GM21529 (cell line): ENCODE data around the gene SNRK.
A peak's percentile ranks its signal among the peaks of the same experiment; 100 is the strongest.

Source experiments
- ATAC-seq: cut with Tn5 transposase; IDR thresholded peaks from one replicate; pipeline ENCODE4 v1.9.1; 2021; ENCODE audit not compliant: unreplicated experiment

Gene SNRK, protein sequence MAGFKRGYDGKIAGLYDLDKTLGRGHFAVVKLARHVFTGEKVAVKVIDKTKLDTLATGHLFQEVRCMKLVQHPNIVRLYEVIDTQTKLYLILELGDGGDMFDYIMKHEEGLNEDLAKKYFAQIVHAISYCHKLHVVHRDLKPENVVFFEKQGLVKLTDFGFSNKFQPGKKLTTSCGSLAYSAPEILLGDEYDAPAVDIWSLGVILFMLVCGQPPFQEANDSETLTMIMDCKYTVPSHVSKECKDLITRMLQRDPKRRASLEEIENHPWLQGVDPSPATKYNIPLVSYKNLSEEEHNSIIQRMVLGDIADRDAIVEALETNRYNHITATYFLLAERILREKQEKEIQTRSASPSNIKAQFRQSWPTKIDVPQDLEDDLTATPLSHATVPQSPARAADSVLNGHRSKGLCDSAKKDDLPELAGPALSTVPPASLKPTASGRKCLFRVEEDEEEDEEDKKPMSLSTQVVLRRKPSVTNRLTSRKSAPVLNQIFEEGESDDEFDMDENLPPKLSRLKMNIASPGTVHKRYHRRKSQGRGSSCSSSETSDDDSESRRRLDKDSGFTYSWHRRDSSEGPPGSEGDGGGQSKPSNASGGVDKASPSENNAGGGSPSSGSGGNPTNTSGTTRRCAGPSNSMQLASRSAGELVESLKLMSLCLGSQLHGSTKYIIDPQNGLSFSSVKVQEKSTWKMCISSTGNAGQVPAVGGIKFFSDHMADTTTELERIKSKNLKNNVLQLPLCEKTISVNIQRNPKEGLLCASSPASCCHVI

DNA sequence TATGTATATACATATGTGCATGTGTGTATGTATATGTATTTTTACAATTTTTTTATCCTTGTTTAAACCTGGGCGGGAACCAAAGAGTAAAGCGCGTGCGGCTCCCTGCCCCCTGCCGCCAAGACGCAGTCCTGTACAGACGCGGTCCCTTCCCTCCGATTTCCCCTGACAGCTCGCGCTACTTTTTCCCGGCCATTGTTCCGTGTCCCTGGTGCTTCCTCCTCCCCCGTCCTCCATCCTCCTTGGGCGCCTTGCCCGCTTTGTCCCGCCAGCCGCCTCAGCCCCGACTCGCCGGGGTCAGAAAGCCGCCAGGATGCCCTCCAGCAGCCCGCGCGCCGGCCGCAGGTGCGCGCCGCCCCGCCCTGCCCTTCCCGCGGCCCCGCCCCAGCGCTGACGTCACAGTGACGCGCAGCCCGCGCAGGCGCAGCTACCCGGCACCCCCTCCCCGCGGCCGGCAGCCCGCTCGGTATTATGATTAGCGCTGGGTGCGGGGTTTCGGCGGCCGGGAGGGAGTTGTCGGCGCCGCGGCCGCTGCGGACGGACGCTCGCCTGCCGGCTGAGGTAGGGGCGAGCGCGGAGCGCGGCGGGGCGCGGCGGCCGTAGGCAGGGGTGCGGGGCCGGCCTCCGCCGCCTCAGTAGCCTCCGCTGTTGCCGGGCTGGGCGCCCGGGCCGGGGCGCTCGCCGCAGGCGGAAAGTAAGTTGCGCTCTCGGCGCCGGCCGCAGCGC, at the start of gene SNRK:
Gene SNRK (plus strand): TSS at position 426 of the 726 bp plus-strand sequence. CDS start 16,664 bp downstream, outside the sequence.
- ATAC-seq, result peak; percentile 84

DNA sequence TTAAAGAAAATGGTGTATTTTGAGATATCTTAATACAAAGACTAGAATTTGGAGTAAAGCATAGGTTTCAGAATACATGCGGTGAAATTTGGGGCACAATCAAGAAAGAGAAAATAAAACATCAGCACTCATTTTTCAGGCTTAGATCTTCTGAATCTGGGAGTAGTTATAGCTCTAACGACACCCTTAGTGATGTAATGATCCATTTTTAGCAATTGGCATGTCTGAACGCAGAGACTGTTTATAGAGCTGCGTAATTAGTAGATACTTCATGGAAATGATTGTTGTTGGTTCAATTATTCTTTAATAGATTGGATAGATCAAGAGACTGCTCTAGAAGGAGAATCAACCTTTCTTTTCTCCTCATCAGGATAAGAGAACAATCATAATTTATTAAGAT, 47.5 kb upstream of the SNRK start:
- no peak for ATAC-seq

DNA sequence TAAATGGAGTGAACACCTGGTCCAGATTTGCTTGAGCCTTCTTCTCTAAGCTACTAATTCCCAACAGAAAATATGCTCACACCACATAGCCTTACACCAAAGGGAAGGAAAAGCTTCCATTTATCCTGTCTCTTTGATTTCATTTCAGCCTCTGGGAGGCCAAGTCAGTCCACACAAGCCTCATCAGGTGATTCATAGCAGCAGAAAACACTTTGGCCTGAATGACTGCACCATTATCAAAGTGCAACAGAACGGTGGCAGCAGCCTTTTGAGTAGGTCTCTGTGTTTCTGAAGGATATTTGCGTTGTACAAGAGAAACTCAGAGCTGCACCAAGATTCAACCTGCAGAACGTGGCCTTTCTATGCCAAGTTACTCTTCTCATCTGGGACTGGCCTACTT, 46.6 kb upstream of the SNRK start:
- no peak for ATAC-seq

DNA sequence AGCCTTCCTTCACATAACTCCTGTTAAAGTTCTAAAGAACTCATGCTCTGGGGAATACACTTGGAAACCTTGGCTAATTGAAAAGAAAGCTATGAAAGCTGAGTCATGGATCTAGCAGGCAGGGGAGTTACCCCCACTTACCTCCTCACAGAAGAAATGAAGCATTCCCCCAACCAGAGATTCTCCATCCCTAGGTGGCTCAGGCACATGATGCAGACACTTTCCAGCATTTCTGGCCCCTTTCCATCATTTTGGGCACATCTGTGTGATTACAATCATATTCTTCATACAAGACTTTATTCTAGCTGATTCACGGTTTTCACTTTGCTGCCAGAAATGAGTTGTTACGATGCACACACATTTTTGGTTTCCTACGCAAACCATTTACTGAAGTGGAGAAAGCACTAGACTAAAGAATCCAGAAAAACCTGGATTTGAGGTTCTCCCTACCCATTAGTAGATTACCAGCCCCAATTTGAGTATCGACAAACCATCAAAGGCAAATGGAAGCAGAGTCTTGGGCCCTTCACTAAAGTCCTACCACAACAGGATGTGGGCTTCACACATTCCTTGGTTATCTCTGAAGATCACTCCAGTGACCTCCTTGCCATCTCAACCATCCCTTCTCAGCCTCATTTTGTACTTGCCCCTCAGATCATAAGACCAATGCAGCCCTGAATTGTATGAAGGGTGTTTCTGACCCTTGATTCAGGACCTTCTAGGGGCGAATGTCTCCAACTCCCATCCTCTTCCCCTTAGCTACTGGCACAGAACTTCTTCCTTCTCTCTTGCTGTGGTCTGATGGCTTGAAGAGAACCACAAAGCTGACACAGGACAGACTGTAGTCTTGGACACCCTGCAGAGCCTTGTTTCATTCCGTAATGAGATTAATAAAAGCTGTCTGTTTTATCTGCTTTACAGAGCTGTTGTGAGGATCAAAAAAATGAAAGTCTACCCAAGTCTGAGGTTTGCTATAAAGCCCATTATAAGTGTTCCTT, 42.5 kb upstream of the SNRK start:
- ATAC-seq, result no peak

DNA sequence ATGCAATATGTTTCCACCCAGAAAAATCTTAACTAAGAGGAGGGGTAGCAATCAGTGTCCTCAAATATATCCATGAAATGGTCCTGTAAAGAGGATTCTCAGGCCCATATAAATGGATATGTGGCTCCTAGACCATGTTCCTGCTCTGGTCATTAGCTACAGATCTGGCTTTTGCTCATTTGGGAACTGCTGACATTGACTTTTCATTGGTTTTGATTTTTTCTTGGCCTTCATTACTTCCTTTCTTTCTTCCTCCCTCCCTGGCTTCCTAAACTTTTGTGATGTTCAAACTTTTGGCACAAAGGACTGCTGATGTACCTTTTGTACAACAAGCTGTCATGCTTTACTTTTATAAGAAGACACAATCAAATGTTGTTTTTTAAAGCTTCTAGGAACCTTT, 41.6 kb upstream of the SNRK start:
- no peak for ATAC-seq

DNA sequence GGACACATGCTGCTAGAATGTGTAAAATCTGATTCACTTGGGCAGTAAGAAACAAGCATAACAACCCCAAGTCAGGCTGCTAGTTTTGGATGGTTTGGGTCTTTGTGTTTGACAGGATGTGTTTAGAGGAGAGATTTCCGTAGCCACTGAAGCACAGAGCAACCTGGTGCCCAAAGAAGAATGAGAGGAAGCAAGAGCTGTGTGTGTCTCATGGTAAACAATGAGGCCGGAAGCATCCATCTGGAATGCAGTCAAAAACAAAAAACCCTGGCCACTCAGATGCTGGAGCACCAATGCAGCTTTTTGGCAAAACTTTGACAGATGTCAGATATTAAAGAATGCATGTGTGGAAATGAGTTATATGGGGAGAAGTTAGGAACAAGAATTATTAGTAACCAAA, 39.4 kb upstream of the SNRK start:
- ATAC-seq, result no peak

DNA sequence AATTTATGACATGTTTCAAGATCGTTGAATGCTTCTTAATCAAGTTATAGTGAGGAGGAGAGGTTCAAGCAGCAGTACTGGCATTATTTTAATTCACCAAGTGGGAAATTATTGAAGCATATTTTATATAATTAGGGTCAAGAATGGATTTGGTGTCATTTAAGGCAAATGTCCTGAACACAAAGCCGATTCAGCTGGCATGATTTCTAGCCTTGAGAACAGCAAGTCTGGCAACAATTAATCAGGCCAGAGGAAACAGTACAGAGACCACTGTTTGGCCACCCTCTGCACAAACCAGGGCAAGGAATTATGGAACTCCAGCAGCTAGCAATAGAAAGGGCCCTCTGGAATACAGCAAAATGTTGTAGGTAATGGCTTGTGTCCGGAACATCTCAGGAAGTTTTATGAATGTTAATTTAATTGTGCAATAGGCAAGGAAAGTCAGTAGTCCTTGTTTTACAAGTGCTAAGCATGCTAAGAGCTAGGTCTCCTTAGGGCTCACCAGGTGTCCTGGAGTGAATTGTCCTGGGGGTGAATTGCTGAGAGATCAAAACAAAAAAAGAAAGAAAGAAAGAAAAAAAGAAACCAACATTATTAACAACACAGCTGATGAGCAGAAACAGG, 38.7 kb upstream of the SNRK start:
- ATAC-seq, result no peak

DNA sequence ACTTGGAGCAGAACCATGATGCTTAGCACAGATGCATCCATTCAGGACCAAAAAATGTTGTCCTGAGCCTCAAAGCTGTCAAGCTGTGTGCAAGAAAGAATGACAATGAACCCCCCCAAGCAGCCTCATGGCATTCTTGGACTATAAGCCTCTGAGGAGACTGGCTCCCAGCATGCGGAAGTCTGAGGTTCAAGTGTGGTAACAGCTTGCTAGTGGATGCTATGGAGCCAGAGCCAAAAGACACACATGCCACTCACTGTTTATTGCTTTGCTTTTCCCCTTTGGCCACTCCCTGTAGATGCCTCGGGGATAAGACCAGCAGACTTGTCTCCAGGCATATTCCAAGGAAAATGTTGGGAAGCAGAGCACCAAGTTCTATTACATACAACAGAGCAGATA, 38.2 kb upstream of the SNRK start:
- no peak for ATAC-seq

DNA sequence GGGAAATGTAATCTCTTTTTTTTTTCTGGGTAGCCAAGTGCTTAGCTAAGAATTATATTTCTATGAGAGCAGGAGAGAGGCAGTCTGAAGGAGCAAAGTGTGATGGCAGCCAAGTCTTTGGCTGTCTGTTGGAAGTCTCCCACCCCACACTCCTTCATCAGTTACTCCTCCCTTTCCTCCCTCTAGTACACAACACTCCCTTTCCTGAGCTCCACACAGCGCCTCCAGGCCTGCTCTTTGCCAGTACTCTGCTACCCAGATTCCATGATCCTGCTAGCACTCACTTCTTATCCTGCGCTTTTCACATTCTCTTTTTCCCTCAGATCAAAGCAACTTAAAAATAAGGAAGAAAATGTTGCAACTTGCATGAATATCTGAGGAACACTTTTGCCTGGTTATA, 37.4 kb upstream of the SNRK start:
- no peak for ATAC-seq

DNA sequence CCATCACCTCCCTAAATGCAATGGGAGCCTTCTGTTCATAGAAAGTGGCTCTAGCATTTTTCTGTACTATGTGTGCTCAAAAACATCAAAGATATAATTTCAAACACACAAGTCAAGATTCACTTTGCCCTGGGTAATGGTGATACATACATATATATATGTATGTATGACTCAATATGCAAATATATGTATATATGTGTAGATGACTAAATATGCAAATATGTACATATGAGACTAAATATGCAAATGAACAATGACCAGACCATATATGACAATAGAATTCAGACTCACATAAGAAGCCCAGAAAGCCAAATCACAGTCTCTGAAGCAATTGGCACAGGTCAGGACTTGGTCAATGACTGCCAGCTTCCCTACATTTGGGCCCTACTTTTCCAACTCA, 36.9 kb upstream of the SNRK start:
- no peak for ATAC-seq

DNA sequence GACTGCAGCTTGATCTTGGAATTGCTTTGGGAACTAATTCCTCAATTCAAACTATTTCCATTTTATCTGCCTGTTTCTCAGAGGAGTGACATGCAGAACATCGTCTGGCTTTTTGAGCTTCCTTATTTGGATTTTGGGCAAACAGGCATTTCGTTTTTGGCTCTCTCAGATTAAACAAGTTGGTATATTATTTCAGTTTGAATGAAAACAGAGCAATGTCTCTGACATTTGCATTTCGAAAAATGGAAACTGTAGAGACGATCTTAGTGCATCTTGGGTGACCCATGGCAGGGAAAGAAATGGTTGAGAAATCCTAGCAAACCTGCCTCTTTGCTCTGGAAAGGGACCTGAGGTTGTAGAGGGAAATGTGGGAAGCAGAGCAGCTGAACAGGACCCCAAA, 33.0 kb upstream of the SNRK start:
- ATAC-seq, result no peak

DNA sequence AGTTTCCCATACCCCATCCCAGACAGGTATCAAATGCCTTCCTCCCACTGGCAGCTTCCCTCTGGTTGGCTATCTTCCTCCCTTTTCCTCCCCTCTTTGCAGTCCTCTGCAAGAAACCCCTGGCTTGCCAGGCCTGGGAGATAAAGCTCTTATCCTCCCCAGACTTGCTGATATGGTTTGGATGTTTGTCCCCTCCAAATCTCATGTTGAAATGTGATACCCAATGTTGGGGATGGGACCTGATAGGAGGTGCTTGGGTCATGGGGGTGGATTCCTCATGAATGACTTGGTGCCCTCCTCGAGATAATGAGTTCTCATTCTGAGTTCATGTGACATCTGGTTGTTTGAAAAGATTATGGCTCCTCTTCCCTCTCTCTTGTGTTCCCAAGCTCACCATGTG, 32.2 kb upstream of the SNRK start:
- no peak for ATAC-seq

DNA sequence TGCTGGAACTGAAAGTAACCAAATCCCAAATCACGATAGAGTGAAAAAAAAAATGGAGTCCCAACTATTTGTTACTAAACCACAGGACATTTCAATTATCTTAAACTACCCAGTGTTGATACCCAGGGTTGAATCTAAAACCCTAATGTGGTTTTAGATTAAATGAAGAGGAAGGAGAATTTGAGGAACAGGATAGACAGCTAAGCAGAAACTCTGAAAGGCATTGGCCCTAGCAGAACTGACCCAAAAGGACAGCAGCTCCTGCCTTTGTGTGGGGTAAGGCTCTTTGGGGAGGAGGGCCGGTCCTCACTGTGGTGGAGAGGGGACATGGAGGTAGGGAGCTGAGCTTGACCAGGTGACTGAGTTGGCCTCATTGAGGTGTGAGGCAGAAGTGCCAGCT, 30.7 kb upstream of the SNRK start:
- no peak for ATAC-seq

DNA sequence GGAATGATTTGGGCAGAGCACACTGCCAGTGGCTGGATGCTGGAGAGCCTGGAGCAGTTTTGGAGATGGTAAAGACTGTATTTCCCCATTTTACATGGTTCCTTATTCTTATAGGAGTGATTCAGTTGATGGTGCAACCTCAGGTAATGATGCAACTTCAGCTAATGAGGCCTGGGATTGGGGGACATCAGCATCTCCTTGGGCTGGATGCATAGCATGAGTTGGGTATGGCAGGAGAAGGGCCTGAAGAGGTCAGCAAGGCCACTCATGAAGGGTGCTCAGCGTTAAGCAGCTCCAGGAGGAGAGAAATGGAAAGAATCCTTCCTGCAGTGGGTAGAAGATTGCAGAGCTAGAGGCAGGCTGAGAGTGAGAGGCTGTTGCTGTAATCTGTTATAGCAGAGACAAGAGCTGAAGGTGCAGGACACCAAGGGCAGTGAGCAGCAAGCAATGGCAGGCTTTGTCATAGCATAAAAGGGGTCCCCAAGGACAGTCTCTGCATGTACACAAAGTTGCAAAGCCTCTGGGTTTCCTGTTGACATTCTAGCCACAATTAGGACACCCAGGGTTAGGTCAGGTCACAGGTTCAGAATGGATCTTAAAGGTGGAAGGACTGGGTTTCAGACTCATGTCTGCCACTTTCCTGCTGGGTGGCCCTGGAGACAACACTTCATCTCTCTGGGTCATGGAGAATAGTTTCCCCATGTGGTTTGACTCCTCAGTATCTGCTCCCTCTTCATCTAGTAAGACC, 29.5 kb upstream of the SNRK start:
- ATAC-seq, result no peak

DNA sequence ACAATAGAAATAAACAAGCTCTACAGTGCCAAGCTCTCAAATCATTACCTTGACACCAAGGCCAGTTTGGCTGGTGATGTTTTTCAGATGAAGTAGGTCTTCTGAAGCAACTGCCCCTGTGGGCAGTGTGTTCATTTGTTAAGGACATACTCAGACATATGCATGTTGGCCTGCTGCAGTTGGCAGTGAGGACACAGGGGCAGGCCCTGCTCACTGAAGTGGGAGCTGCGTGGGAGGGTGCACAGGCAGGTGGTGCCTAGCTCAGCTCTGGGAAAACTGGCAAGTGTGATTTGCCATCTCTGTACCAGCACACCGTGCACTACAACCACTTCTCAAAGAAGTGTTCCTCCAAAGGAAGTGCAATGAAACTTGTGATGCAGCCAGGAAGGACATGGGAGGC, 28.5 kb upstream of the SNRK start:
- no peak for ATAC-seq

DNA sequence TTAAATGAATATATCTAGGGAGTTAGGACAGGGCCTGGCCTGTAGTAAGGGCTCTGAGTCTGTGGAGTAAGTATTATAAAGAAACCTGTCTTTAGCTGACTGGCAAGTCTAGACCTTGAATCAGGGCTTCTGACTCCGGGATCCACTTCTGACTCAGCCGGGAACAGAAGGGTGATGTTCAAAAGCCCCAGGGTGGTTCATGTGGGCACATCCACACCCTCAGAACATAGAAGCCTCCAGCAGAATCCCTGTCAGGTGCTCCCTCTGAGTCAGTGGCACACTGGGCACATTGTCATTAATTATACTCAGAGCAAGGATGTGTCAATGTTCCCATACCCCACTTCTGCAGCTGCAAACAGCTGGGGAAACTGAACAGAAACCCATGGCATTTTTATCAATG, 26.7 kb upstream of the SNRK start:
- ATAC-seq, result no peak

DNA sequence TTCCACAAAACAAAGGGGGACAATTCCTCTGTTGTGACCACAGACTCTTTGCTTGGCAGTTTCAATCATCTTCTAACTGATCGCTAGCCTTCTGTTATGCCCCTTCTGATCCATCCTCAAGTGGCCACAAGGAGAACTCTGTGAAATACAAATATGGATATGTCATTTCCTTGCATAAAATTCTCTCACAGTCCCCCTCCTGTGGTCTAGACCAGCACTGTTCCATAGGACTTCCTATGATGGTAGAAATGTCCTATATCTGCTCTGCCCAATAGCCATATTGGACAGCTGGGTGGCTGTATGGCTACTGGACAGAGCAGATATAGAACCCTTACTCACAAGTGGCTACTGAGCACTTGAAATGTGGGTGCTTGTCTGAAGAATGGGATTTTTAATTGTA, 25.9 kb upstream of the SNRK start:
- ATAC-seq, result no peak

DNA sequence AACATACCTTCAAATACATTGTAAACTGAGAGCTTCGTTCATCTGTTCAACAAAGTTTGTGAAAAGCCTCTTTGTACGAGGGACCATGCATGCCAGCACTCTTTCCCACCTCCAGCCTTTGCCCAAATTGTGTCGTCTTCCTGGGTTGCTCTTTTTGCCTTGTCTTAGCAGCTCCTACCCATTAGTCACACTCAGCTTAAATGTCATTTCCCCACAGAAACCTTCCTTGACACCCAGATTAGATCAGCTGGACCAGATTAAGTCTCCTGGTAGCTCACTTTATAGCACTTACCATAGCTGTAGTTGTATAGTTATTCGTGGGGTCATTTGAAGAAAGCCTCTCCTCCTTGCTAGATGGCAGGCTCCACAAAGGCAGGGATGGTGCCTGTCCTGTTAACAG, 24.1 kb upstream of the SNRK start:
- no peak for ATAC-seq

DNA sequence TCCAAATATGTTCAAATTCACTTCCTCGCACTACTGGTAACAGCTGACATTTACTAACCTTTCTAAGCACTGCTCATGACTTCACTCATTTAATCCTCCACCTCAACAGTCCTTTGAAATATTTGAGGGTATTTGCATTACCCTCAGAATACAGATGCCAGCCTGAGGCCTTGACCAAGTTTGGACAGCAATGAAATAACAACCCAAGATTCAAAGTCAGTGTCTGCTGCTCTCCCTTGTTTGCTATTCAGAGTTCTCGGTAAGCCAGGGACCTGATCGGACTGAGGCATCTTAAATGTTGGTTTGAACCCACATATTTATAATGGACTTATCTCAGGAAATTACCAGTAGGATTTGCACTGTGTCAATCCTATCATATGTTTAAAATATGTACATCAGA, 19.9 kb upstream of the SNRK start:
- ATAC-seq, result no peak

DNA sequence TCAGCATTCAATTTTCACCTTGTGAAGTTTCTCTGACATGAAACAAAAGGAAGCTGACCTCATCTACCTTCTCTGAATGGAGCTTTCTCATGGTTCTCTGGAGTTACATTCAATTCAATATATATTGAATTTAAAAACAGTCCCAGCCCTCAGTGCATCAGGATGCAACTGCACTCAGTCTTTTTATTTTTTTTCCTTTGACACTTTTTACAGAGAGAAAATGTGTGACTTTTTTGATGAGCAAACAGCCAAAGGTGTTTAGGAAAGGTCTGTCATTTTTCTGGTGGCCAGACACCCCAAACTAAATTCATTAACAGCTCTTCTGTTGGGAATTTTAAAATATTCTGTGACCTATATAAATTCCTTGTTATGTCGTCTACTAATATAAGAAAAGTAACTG, 19.3 kb upstream of the SNRK start:
- ATAC-seq, result no peak
